SU-DHL-6 (cell line): Measurements from ENCODE around the gene LRPAP1.

Experiments
- CTCF ChIP-seq: fragments of 200-600 bp; sonication (generic); IDR thresholded peaks from one replicate; pipeline ENCODE4 v1.5.1; 2017; ENCODE audit warnings: antibody characterized with exemption, mild to moderate bottlenecking, low read length, moderate library complexity; ENCODE audit not compliant: insufficient read depth, poor library complexity, severe bottlenecking
- EZH2phosphoT487 ChIP-seq: fragments of 200-600 bp; sonication (generic), shearing (Covaris generic); conservative IDR thresholded peaks from 2 replicates; pipeline ENCODE4 v1.6.1; 2018; ENCODE audit warnings: mild to moderate bottlenecking, antibody characterized with exemption, low read length, moderate library complexity, mixed read lengths

- TF ChIP-seq CTCF (no peak), EZH2phosphoT487 (no peak)
Observed at GRCh38 chr4:3473181-3473950, 58.9 kb downstream of the LRPAP1 start.
